Brain pericyte (primary cell): ENCODE measurements around the gene C11orf68.
A peak's percentile ranks its signal among the peaks of the same experiment; 100 is the strongest.

ENCODE experiments used
- DNase-seq: peaks from one replicate; pipeline ENCODE4 v3.0.0-alpha.2; 2012; ENCODE audit warnings: low read depth, low spot score

The C11orf68 gene

GRCh38 chr11:65944767-65945166, 25.9 kb upstream of the C11orf68 start:
- no peak for DNase-seq

- DNase-seq: no peak
Observed at GRCh38 chr11:65944191-65944590, 25.3 kb upstream of the C11orf68 start.

- DNase-seq: no peak
Observed at GRCh38 chr11:65942531-65942930, 23.7 kb upstream of the C11orf68 start.

- DNase-seq: no peak
Observed at GRCh38 chr11:65941720-65942310, 23.0 kb upstream of the C11orf68 start.

GRCh38 chr11:65937766-65938165, 18.9 kb upstream of the C11orf68 start:
- no peak for DNase-seq

- no peak for DNase-seq
Observed at GRCh38 chr11:65934014-65934413, 15.2 kb upstream of the C11orf68 start.

- no peak for DNase-seq
Observed at GRCh38 chr11:65932558-65932919, 13.7 kb upstream of the C11orf68 start.

GRCh38 chr11:65931773-65932557, 13.1 kb upstream of the C11orf68 start:
- DNase-seq: no peak

GRCh38 chr11:65928667-65929066, 9.8 kb upstream of the C11orf68 start:
- DNase-seq: no peak

- DNase-seq: no peak
Observed at GRCh38 chr11:65927904-65928397, 9.1 kb upstream of the C11orf68 start.

GRCh38 chr11:65925397-65925796, 6.5 kb upstream of the C11orf68 start:
- DNase-seq: no peak

GRCh38 chr11:65922565-65922964, 3.7 kb upstream of the C11orf68 start:
- DNase-seq: no peak

GRCh38 chr11:65921876-65922275, 3.0 kb upstream of the C11orf68 start:
- DNase-seq: no peak

- no peak for DNase-seq
Observed at GRCh38 chr11:65921033-65921555, 2.2 kb upstream of the C11orf68 start.

- no peak for DNase-seq
Observed at GRCh38 chr11:65920372-65920802, 1.5 kb upstream of the C11orf68 start.

GRCh38 chr11:65919573-65920371, 910 bp upstream of the C11orf68 start:
- no peak for DNase-seq

GRCh38 chr11:65919141-65919572, 295 bp upstream of the C11orf68 start, which contains the start of gene DRAP1:
TSS of gene DRAP1 (plus strand) at chr11:65919426. CDS start at chr11:65919502, 76 bp downstream.
- peak; percentile 87 for DNase-seq

- no peak for DNase-seq
Observed at GRCh38 chr11:65917434-65918210, 1.2 kb downstream of the C11orf68 start.

- no peak for DNase-seq
Observed at GRCh38 chr11:65917077-65917433, 1.8 kb downstream of the C11orf68 start.

- DNase-seq: no peak
Observed at GRCh38 chr11:65916391-65916790, 2.5 kb downstream of the C11orf68 start.

GRCh38 chr11:65915821-65916251, 3.0 kb downstream of the C11orf68 start:
- DNase-seq: peak; percentile 75
